ENCODE data around the gene PKN2. TPM values are rescaled to one million over a fixed set of nuclear protein-coding genes. Genes with fewer than 3 reads are reported as not detected.
"Not testable (repeated sequence)": the region's sequence is repeated elsewhere in the genome, so short reads cannot be mapped to it uniquely, and the experiment has no call there.

The PKN2 gene
- total RNA-seq, 1 donor from 2014 or later: 7.3 TPM

GRCh38 chr1:88802950-88803349, 118.9 kb downstream of the PKN2 start:
- no peaks in the 10 kb centered on the region for H3K27me3 ChIP-seq
- intact Hi-C loops (cut with DNase I): loop anchor here (5.0 kb wide), 1 partner anchor 74 kb away; no protein-coding TSS in a partner anchor
- H3K4me1 ChIP-seq: no peaks in the 10 kb centered on the region
- no peaks in the 10 kb centered on the region for H3K9me3 ChIP-seq
- peaks cover 17 to 35% of the 10 kb centered on the region in 2 donors for H3K36me3 ChIP-seq
- H3K4me3 ChIP-seq: no peak overlapping the region
- no peak for DNase-seq (ENCODE audit: low spot score in 2 of 2)
- TF ChIP-seq, protein P1, sequence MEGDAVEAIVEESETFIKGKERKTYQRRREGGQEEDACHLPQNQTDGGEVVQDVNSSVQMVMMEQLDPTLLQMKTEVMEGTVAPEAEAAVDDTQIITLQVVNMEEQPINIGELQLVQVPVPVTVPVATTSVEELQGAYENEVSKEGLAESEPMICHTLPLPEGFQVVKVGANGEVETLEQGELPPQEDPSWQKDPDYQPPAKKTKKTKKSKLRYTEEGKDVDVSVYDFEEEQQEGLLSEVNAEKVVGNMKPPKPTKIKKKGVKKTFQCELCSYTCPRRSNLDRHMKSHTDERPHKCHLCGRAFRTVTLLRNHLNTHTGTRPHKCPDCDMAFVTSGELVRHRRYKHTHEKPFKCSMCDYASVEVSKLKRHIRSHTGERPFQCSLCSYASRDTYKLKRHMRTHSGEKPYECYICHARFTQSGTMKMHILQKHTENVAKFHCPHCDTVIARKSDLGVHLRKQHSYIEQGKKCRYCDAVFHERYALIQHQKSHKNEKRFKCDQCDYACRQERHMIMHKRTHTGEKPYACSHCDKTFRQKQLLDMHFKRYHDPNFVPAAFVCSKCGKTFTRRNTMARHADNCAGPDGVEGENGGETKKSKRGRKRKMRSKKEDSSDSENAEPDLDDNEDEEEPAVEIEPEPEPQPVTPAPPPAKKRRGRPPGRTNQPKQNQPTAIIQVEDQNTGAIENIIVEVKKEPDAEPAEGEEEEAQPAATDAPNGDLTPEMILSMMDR (IDR thresholded peaks at IDR 0.05): no peak
- no peak overlapping the region for H3K27ac ChIP-seq

- TF ChIP-seq, protein P1 (IDR thresholded peaks at IDR 0.05): no peak
- DNase-seq (ENCODE audit: low spot score in 2 of 2): no peak
- intact Hi-C loops (cut with DNase I): loop anchor here (5.0 kb wide), 1 partner anchor 74 kb away; no protein-coding TSS in a partner anchor
- Histone ChIP-seq H3K27ac (no peak overlapping the region), H3K4me1 (no peaks in the 10 kb centered on the region), H3K27me3 (no peaks in the 10 kb centered on the region), H3K4me3 (no peak overlapping the region), H3K9me3 (no peaks in the 10 kb centered on the region), H3K36me3 (peaks cover 17 to 35% of the 10 kb centered on the region in 2 donors)
Observed at GRCh38 chr1:88803444-88803843, 119.4 kb downstream of the PKN2 start.

DNA sequence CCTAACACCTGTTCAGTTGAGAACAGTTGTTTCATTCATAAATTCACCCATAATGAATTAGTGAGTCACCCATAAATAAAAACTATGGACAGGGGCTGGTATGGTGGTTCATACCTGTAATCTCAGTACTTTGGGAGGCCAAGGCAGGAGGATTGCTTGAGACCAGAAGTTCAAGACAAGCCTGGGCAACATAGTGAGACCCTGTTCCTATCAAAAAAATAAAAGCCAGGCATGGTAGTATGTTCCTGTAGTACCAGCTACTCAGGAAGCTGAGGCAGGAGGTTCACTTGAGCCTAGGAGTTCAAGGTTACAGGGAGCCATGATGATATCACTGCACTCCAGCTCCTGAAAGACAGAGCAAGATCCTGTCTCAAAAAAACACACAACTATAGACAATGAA, 128.3 kb downstream of the PKN2 start:
- Histone ChIP-seq H3K27me3 (no peaks in the 10 kb centered on the region), H3K36me3 (peaks cover 10 to 19% of the 10 kb centered on the region in 2 donors), H3K4me3 (no peak overlapping the region), H3K4me1 (no peaks in the 10 kb centered on the region), H3K9me3 (no peaks in the 10 kb centered on the region), H3K27ac (no peak overlapping the region)
- TF ChIP-seq, protein P1 (IDR thresholded peaks at IDR 0.05): no peak
- no peak for DNase-seq (ENCODE audit: low spot score in 2 of 2)
- intact Hi-C loops (cut with DNase I): no loop called here

DNA sequence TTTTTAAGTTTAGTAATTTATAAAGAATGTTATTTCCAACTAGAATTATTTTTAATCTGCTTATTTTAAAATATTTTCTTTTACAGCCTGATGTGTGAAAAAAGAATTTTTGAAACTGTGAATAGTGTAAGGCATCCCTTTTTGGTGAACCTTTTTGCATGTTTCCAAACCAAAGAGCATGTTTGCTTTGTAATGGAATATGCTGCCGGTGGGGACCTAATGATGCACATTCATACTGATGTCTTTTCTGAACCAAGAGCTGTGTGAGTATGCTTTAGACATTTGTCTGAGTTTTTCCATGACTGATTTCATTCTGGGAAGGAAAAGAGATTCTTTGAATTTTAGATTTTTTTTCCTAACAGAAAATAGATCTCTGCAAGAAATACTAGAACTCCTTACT, 129.4 kb downstream of the PKN2 start:
- no peak for DNase-seq (ENCODE audit: low spot score in 2 of 2)
- TF ChIP-seq, protein P1 (IDR thresholded peaks at IDR 0.05): no peak
- Histone ChIP-seq H3K27ac (no peak overlapping the region), H3K4me1 (no peaks in the 10 kb centered on the region), H3K27me3 (no peaks in the 10 kb centered on the region), H3K4me3 (no peak overlapping the region), H3K9me3 (no peaks in the 10 kb centered on the region), H3K36me3 (peaks cover 10 to 16% of the 10 kb centered on the region in 2 donors)
- intact Hi-C loops (cut with DNase I): no loop called here

DNA sequence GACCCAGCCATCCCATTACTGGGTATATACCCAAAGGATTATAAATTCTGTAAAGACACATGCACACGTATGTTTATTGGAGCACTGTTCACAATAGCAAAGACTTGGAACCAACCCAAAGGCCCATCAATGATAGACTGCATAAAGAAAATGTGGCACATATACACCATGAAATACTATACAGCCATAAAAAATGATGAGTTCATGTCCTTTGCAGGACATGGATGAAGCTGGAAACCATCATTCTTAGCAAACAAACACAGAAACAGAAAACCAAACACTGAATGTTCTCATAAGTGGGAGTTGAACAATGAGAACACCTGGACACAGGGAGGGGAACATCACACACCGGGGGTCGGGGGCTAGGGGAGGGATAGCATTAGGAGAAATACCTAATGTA, 135.6 kb downstream of the PKN2 start:
- H3K27ac ChIP-seq; DNase-seq (ENCODE audit: low spot score in 2 of 2); H3K4me1 ChIP-seq; H3K4me3 ChIP-seq; H3K27me3 ChIP-seq; H3K9me3 ChIP-seq; intact Hi-C loops (cut with DNase I): not testable (repeated sequence)
- peaks cover 6 to 21% of the 10 kb centered on the region in 2 donors for H3K36me3 ChIP-seq

DNA sequence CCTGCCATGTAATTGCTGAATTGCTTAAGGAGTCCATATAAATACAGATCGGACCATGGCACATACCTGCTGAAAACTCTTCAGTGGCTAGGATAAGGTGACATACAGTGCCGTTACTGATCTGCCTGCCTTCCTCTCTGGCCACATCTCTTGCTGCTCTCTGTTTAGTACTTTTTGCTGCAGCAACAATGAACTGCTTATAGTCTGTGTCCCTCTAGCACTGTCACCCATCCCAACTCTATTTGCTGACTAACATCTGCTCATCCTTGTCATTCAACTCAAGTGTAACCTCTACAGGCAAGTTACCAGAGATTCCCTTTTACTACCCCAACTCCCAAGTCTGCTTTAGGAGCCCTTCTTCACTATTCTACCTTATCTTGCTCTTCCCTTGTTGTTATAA, 141.6 kb downstream of the PKN2 start:
- Histone ChIP-seq H3K27me3 (no peaks in the 10 kb centered on the region), H3K9me3 (no peaks in the 10 kb centered on the region), H3K4me1 (no peaks in the 10 kb centered on the region), H3K36me3 (peaks cover 2 to 39% of the 10 kb centered on the region in 2 donors), H3K4me3 (no peak overlapping the region), H3K27ac (no peak overlapping the region)
- intact Hi-C loops (cut with DNase I): no loop called here
- TF ChIP-seq, protein P1 (IDR thresholded peaks at IDR 0.05): no peak
- DNase-seq (ENCODE audit: low spot score in 2 of 2): no peak
